Loucy (cell line): ENCODE results near the gene CAMK2A.

Experiments
- H2AFZ ChIP-seq: fragments of 200-600 bp; sonication (generic); 2 replicates; pipeline ENCODE4 v1.6.0; 2016; ENCODE audit warnings: antibody characterized with exemption, mild to moderate bottlenecking, low read length, moderate library complexity
- H3F3A ChIP-seq: fragments of 200-600 bp; 2 replicates; pipeline ENCODE4 v1.6.0; 2016; ENCODE audit warnings: antibody characterized with exemption, low read depth, mild to moderate bottlenecking
- H3K27me3 ChIP-seq: fragments of 200-600 bp; sonication (generic); 2 replicates; pipeline ENCODE4 v1.6.1; 2014; ENCODE audit warnings: low read length, mild to moderate bottlenecking; ENCODE audit not compliant: insufficient read depth, poor library complexity, severe bottlenecking
- H3K36me3 ChIP-seq: fragments of 200-600 bp; sonication (generic); 2 replicates; pipeline ENCODE4 v1.6.1; 2016; ENCODE audit warnings: low read length; ENCODE audit not compliant: insufficient read depth
- H3K4me1 ChIP-seq: fragments of 200-600 bp; sonication (generic); 2 replicates; pipeline ENCODE4 v1.5.1; 2014; ENCODE audit warnings: low read length, mild to moderate bottlenecking; ENCODE audit not compliant: insufficient read depth, poor library complexity, severe bottlenecking
- H3K4me2 ChIP-seq: fragments of 200-600 bp; sonication (generic); 2 replicates; pipeline ENCODE4 v1.6.0; 2014; ENCODE audit warnings: antibody characterized with exemption, low read length, low read depth, mild to moderate bottlenecking; ENCODE audit not compliant: poor library complexity, severe bottlenecking
- H3K4me3 ChIP-seq: fragments of 200-600 bp; sonication (generic); 2 replicates; pipeline ENCODE4 v1.5.1; 2014; ENCODE audit warnings: low read length, mild to moderate bottlenecking, mixed read lengths; ENCODE audit not compliant: poor library complexity, severe bottlenecking
- H3K79me2 ChIP-seq: fragments of 200-600 bp; sonication (generic); 2 replicates; pipeline ENCODE4 v1.6.1; 2014; ENCODE audit warnings: low read length; ENCODE audit not compliant: insufficient read depth
- H3K9ac ChIP-seq: fragments of 200-600 bp; sonication (generic); 2 replicates; pipeline ENCODE4 v1.6.0; 2014; ENCODE audit warnings: mild to moderate bottlenecking, low read depth, low read length, moderate library complexity; ENCODE audit not compliant: poor library complexity, severe bottlenecking
- H3K9me2 ChIP-seq: fragments of 200-600 bp; sonication (generic); replicated peaks from 2 replicates; pipeline ENCODE4 v1.6.1; 2016; ENCODE audit warnings: low read depth, low read length, mixed read lengths
- H3K9me3 ChIP-seq: fragments of 200-600 bp; sonication (generic); 2 replicates; pipeline ENCODE4 v1.6.1; 2014; ENCODE audit warnings: mild to moderate bottlenecking, antibody characterized with exemption, low read length, low read depth; ENCODE audit not compliant: insufficient read depth
- H4K20me1 ChIP-seq: fragments of 200-600 bp; sonication (generic); 2 replicates; pipeline ENCODE4 v1.6.0; 2014; ENCODE audit warnings: antibody characterized with exemption, low read length, mild to moderate bottlenecking; ENCODE audit not compliant: insufficient read depth, poor library complexity, severe bottlenecking
- CTCF ChIP-seq: fragments of 200-600 bp; sonication (generic); conservative IDR thresholded peaks from 2 replicates; pipeline ENCODE4 v1.5.1; 2014; ENCODE audit warnings: mild to moderate bottlenecking, antibody characterized with exemption, low read length
- EZH2phosphoT487 ChIP-seq: fragments of 200-600 bp; IDR thresholded peaks from 2 replicates; pipeline ENCODE4 v1.6.1; 2018; ENCODE audit warnings: antibody characterized with exemption, mild to moderate bottlenecking, moderate library complexity, borderline replicate concordance

CAMK2A gene

GRCh38 chr5:150283904-150284303 lies 5.7 kb downstream of the CAMK2A start:
- no peak overlapping the region for H3K4me3 ChIP-seq
- no peaks in the 10 kb centered on the region for H3F3A ChIP-seq
- no peaks in the 10 kb centered on the region for H3K36me3 ChIP-seq
- no peaks in the 10 kb centered on the region for H4K20me1 ChIP-seq
- H3K9me3 ChIP-seq, result no peaks in the 10 kb centered on the region
- H3K4me1 ChIP-seq, result no peaks in the 10 kb centered on the region
- H3K9ac ChIP-seq, result no peak overlapping the region
- H3K79me2 ChIP-seq, result no peaks in the 10 kb centered on the region
- no peak overlapping the region for H2AFZ ChIP-seq
- peaks cover 5% of the 10 kb centered on the region for H3K27me3 ChIP-seq
- H3K9me2 ChIP-seq, result no peaks in the 10 kb centered on the region
- H3K4me2 ChIP-seq, result no peak overlapping the region
- no peak for TF ChIP-seq CTCF
- no peak for TF ChIP-seq EZH2phosphoT487

DNA sequence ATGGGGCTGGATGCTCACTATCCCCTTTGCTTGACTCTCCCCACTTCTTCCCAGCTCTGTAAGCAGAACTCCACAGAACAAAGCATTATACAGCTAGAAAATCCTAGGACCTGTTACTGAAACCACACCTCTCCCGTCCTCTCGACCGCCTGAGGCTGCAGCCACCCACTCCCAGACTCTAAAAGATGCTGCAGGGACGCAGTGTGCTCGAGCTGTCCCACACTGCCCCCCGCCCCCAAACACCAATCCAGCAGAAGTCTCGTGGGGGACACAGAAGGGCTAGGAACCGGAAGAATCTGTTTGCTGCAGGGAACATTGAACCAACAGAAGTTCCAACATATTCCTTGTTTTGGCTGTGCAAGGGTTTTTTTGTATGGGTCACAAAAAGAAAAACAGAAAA lies 7.6 kb downstream of the CAMK2A start:
- Histone ChIP-seq H4K20me1 (no peaks in the 10 kb centered on the region), H3K9ac (no peak overlapping the region), H3K79me2 (no peaks in the 10 kb centered on the region), H3K36me3 (no peaks in the 10 kb centered on the region), H3F3A (no peaks in the 10 kb centered on the region), H3K9me3 (no peaks in the 10 kb centered on the region), H3K4me2 (no peak overlapping the region), H2AFZ (no peak overlapping the region), H3K4me3 (no peak overlapping the region), H3K27me3 (peaks cover 5% of the 10 kb centered on the region), H3K9me2 (no peaks in the 10 kb centered on the region), H3K4me1 (no peaks in the 10 kb centered on the region)
- TF ChIP-seq CTCF (no peak), EZH2phosphoT487 (no peak)

- Histone ChIP-seq H4K20me1 (no peaks in the 10 kb centered on the region), H3K9me3 (no peaks in the 10 kb centered on the region), H2AFZ (no peak overlapping the region), H3F3A (no peaks in the 10 kb centered on the region), H3K4me3 (no peak overlapping the region), H3K79me2 (no peaks in the 10 kb centered on the region), H3K4me1 (no peaks in the 10 kb centered on the region), H3K4me2 (no peak overlapping the region), H3K36me3 (no peaks in the 10 kb centered on the region), H3K9ac (no peak overlapping the region), H3K27me3 (peaks cover 5% of the 10 kb centered on the region), H3K9me2 (no peaks in the 10 kb centered on the region)
- TF ChIP-seq CTCF, result no peak
- no peak for TF ChIP-seq EZH2phosphoT487
These were observed 10.1 kb downstream of the CAMK2A start for GRCh38 chr5:150279330-150280020.
